Neural cell (in vitro differentiated cells): ENCODE results near the gene NRP1. TPM values are rescaled to one million over a fixed set of nuclear protein-coding genes. Genes with fewer than 3 reads are reported as not detected.

Experiments
- H2AFZ ChIP-seq: fragments of 200-600, 300-800 bp; sonication (generic), shearing (Covaris generic); 2 replicates; pipeline ENCODE4 v1.6.0; 2014; ENCODE audit warnings: low read depth, mild to moderate bottlenecking, antibody characterized with exemption, low read length, moderate library complexity
- H3F3A ChIP-seq: fragments of 200-600 bp; shearing (Covaris generic); 2 replicates; pipeline ENCODE4 v1.6.1; 2016; ENCODE audit warnings: mild to moderate bottlenecking, moderate library complexity, mixed read lengths, antibody characterized with exemption, low read length; ENCODE audit not compliant: insufficient read depth, poor library complexity, severe bottlenecking
- H3K27ac ChIP-seq: fragments of 200-600, 300-800 bp; sonication (generic), shearing (Covaris generic); 2 replicates; pipeline ENCODE4 v1.5.1; 2014; ENCODE audit warnings: mild to moderate bottlenecking, low read length, moderate library complexity
- H3K27me3 ChIP-seq: fragments of 300-800, 200-600 bp; sonication (generic), shearing (Covaris generic); 2 replicates; pipeline ENCODE4 v1.6.0; 2014; ENCODE audit warnings: mild to moderate bottlenecking, low read depth, low read length, moderate library complexity; ENCODE audit not compliant: insufficient read depth
- H3K36me3 ChIP-seq: fragments of 300-800, 200-600 bp; sonication (generic), shearing (Covaris generic); 2 replicates; pipeline ENCODE4 v1.5.1; 2014; ENCODE audit warnings: mild to moderate bottlenecking, antibody characterized with exemption, low read length, moderate library complexity; ENCODE audit not compliant: insufficient read depth
- H3K4me2 ChIP-seq: fragments of 300-800, 200-600 bp; sonication (generic), shearing (Covaris generic); 2 replicates; pipeline ENCODE4 v1.6.0; 2014; ENCODE audit warnings: mild to moderate bottlenecking, low read length
- H3K4me3 ChIP-seq: fragments of 300-800, 200-600 bp; sonication (generic), shearing (Covaris generic); 2 replicates; pipeline ENCODE4 v1.5.1; 2014; ENCODE audit warnings: mild to moderate bottlenecking, low read length, moderate library complexity
- H3K79me2 ChIP-seq: fragments of 200-600 bp; shearing (Covaris generic); replicated peaks from 2 replicates; pipeline ENCODE4 v1.6.0; 2014; ENCODE audit warnings: mild to moderate bottlenecking, low read length, moderate library complexity; ENCODE audit not compliant: insufficient read depth
- H3K9ac ChIP-seq: fragments of 300-800, 200-600 bp; sonication (generic), shearing (Covaris generic); 2 replicates; pipeline ENCODE4 v1.6.1; 2016; ENCODE audit warnings: mild to moderate bottlenecking, low read length, mixed read lengths
- H3K9me2 ChIP-seq: fragments of 200-600 bp; shearing (Covaris generic); 2 replicates; pipeline ENCODE4 v1.6.1; 2016; ENCODE audit warnings: mild to moderate bottlenecking, low read length, mixed read lengths; ENCODE audit not compliant: insufficient read depth
- H3K9me3 ChIP-seq: fragments of 200-600, 300-800 bp; sonication (generic), shearing (Covaris generic); 2 replicates; pipeline ENCODE4 v1.6.1; 2016; ENCODE audit warnings: mild to moderate bottlenecking, mixed run types, low read length, moderate library complexity, mixed read lengths
- H4K20me1 ChIP-seq: fragments of 200-600 bp; shearing (Covaris generic); 2 replicates; pipeline ENCODE4 v1.6.1; 2016; ENCODE audit warnings: mild to moderate bottlenecking, mixed run types; ENCODE audit not compliant: insufficient read depth
- EP300 ChIP-seq: fragments of 450-650 bp; conservative IDR thresholded peaks from 2 replicates; pipeline ENCODE4 v1.6.1; 2014; ENCODE audit warnings: antibody characterized with exemption, mild to moderate bottlenecking, moderate library complexity; ENCODE audit not compliant: poor library complexity, severe bottlenecking
- EZH2 ChIP-seq: fragments of 200-600, 300-800 bp; shearing (Covaris generic), sonication (generic); IDR thresholded peaks from 2 replicates; pipeline ENCODE4 v1.6.1; 2014; ENCODE audit warnings: antibody characterized with exemption, low read length, borderline replicate concordance, mild to moderate bottlenecking; ENCODE audit not compliant: insufficient read depth, poor library complexity, severe bottlenecking
- MXI1 ChIP-seq: fragments of 450-650 bp; conservative IDR thresholded peaks from 2 replicates; pipeline ENCODE4 v1.6.1; 2014; ENCODE audit warnings: antibody characterized with exemption, mild to moderate bottlenecking; ENCODE audit not compliant: poor library complexity, severe bottlenecking
- POLR2AphosphoS5 ChIP-seq: IDR thresholded peaks from 2 replicates; pipeline ENCODE4 v1.6.1; 2012
- RAD21 ChIP-seq: fragments of 450-650 bp; conservative IDR thresholded peaks from 2 replicates; pipeline ENCODE4 v1.6.1; 2014; ENCODE audit warnings: antibody characterized with exemption, mild to moderate bottlenecking, moderate library complexity
- SMC3 ChIP-seq: fragments of 450-650 bp; conservative IDR thresholded peaks from 2 replicates; pipeline ENCODE4 v1.6.1; 2014; ENCODE audit warnings: antibody characterized with exemption, mild to moderate bottlenecking, moderate library complexity; ENCODE audit not compliant: poor library complexity
- TAF1 ChIP-seq: IDR thresholded peaks from 2 replicates; pipeline ENCODE4 v1.6.1; 2012; ENCODE audit warnings: low read depth
- polyA plus RNA-seq: library from polyadenylated mRNA; depleted of rRNA; stranded (reverse); fragments of >200 nt; gene quantifications from 2 replicates; pipeline ENCODE4 v1.2.3, GENCODE V29; 2014
- TF ChIP-seq, protein P1 (sequence below): fragments of 450-650 bp; IDR thresholded peaks from 2 replicates; pipeline ENCODE4 v1.5.1; 2014; ENCODE audit warnings: antibody characterized with exemption, mild to moderate bottlenecking, moderate library complexity; ENCODE audit not compliant: poor library complexity, severe bottlenecking
- TF ChIP-seq, protein P2 (sequence below): IDR thresholded peaks from 2 replicates; pipeline ENCODE4 v1.6.1; 2012; ENCODE audit warnings: borderline replicate concordance

NRP1 gene
- polyA plus RNA-seq, 1 donor from 2014 or later: 23.2 TPM

DNA sequence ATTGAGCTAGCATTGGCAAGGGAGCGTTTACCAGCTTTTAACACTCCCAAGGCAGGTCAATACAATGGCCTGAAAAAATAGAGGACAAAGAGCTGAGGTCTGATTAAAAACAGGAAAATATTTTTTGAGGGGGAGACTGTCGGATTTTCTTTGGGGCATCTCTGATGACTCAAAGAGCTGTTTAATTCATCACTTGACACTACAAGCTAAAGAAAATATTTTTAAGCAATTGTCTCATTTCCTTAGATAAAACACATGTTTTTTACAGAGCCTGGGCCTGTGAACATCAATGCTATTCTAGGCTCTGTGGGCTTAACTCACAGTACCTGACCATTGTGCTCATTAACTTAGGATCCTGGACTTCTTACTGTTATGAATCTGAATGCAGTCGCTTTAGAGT, 100.8 kb downstream of the NRP1 start:
- Histone ChIP-seq H3K9ac (no peak overlapping the region), H3K79me2 (no peaks in the 10 kb centered on the region), H3K9me2 (no peaks in the 10 kb centered on the region), H3K27me3 (no peaks in the 10 kb centered on the region), H3K36me3 (no peaks in the 10 kb centered on the region), H3K4me2 (no peak overlapping the region), H3K4me3 (no peak overlapping the region), H3F3A (no peaks in the 10 kb centered on the region), H3K27ac (no peak overlapping the region), H3K9me3 (no peaks in the 10 kb centered on the region), H2AFZ (no peak overlapping the region), H4K20me1 (no peaks in the 10 kb centered on the region)
- TF ChIP-seq RAD21 (no peak), EZH2 (no peak), POLR2AphosphoS5 (no peak), TAF1 (no peak), MXI1 (no peak), EP300 (no peak), SMC3 (no peak)
- TF ChIP-seq, protein P1, sequence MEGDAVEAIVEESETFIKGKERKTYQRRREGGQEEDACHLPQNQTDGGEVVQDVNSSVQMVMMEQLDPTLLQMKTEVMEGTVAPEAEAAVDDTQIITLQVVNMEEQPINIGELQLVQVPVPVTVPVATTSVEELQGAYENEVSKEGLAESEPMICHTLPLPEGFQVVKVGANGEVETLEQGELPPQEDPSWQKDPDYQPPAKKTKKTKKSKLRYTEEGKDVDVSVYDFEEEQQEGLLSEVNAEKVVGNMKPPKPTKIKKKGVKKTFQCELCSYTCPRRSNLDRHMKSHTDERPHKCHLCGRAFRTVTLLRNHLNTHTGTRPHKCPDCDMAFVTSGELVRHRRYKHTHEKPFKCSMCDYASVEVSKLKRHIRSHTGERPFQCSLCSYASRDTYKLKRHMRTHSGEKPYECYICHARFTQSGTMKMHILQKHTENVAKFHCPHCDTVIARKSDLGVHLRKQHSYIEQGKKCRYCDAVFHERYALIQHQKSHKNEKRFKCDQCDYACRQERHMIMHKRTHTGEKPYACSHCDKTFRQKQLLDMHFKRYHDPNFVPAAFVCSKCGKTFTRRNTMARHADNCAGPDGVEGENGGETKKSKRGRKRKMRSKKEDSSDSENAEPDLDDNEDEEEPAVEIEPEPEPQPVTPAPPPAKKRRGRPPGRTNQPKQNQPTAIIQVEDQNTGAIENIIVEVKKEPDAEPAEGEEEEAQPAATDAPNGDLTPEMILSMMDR: no peak
- TF ChIP-seq, protein P2, sequence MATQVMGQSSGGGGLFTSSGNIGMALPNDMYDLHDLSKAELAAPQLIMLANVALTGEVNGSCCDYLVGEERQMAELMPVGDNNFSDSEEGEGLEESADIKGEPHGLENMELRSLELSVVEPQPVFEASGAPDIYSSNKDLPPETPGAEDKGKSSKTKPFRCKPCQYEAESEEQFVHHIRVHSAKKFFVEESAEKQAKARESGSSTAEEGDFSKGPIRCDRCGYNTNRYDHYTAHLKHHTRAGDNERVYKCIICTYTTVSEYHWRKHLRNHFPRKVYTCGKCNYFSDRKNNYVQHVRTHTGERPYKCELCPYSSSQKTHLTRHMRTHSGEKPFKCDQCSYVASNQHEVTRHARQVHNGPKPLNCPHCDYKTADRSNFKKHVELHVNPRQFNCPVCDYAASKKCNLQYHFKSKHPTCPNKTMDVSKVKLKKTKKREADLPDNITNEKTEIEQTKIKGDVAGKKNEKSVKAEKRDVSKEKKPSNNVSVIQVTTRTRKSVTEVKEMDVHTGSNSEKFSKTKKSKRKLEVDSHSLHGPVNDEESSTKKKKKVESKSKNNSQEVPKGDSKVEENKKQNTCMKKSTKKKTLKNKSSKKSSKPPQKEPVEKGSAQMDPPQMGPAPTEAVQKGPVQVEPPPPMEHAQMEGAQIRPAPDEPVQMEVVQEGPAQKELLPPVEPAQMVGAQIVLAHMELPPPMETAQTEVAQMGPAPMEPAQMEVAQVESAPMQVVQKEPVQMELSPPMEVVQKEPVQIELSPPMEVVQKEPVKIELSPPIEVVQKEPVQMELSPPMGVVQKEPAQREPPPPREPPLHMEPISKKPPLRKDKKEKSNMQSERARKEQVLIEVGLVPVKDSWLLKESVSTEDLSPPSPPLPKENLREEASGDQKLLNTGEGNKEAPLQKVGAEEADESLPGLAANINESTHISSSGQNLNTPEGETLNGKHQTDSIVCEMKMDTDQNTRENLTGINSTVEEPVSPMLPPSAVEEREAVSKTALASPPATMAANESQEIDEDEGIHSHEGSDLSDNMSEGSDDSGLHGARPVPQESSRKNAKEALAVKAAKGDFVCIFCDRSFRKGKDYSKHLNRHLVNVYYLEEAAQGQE: no peak

DNA sequence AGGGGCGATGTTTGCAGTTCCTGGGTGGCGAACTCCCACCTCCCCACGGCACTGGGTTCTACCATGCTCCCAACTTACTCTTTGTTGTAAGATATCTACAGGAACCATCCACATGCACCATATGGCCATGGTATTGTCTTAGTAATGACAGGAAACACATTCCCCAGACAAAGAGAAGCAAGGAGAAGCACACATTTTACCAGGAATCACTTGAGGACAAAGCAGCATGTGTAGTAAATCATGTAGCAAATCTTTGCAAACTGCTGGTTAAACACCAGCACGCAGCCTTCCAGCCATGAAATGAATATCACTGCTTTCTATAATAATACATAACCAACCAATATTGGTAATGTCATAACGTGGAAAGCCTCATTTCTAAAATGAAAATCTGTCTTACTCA, 101.2 kb downstream of the NRP1 start:
- Histone ChIP-seq H3K27ac (no peak overlapping the region), H3K79me2 (no peaks in the 10 kb centered on the region)

More for the DNA sequence above, 101.2 kb downstream of the NRP1 start:
- Histone ChIP-seq H4K20me1 (no peaks in the 10 kb centered on the region), H3K9me3 (no peaks in the 10 kb centered on the region), H3K4me3 (no peak overlapping the region), H3K27me3 (no peaks in the 10 kb centered on the region), H3F3A (no peaks in the 10 kb centered on the region), H3K9me2 (no peaks in the 10 kb centered on the region), H3K36me3 (no peaks in the 10 kb centered on the region), H3K4me2 (no peak overlapping the region), H2AFZ (no peak overlapping the region), H3K9ac (no peak overlapping the region)
- no peak for TF ChIP-seq SMC3
- TF ChIP-seq POLR2AphosphoS5: no peak
- no peak for TF ChIP-seq EZH2
- TF ChIP-seq EP300: no peak
- TF ChIP-seq, protein P1: no peak
- TF ChIP-seq MXI1: no peak
- TF ChIP-seq, protein P2: no peak
- TF ChIP-seq TAF1: no peak
- TF ChIP-seq RAD21: no peak
